SKM-1 (cell line): ENCODE measurements around the gene GRIA1.

ENCODE experiments used
- DNase-seq: peaks from one replicate; lab custom pipeline; 2025; ENCODE audit not compliant: unreplicated experiment; lab: John Stamatoyannopoulos, UW

Gene GRIA1

GRCh38 chr5:153655201-153655510 lies 164.7 kb downstream of the GRIA1 start:
- no peak for DNase-seq

GRCh38 chr5:153658149-153658548 lies 167.7 kb downstream of the GRIA1 start:
- no peak for DNase-seq

- DNase-seq: no peak
Measured at GRCh38 chr5:153658606-153659005, 168.1 kb downstream of the GRIA1 start.

DNA sequence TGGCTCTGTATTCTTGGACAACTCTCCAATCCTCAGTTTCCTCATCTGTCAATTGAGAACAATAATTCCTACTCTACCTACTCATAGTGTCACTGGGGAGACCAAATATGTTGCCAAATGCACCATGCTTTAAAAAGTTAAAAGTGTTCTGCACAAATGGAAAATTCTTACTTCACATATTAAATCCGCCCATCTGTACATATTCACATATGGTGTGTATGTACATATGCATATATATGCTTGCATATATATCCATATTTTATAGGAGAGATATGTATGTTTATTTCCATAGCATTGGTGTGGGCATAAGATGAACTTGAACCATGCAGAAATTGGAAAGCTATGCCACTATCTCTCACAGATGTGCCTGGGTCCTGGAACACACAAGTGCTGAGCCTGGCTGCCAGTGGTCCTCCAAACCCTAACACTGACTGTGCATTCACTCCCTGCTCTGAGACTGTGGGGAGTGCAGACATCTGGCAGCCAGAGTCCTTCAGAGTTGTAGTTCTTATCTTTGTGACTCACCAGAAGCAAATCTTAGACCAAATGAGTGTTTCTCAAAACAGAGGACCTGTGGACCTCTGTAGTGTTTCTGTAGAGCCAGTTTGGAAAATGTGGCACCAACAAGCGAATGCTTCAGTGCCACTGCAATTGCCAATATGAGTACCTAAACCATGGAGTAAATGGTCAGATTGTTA lies 168.7 kb downstream of the GRIA1 start:
- DNase-seq: no peak

DNA sequence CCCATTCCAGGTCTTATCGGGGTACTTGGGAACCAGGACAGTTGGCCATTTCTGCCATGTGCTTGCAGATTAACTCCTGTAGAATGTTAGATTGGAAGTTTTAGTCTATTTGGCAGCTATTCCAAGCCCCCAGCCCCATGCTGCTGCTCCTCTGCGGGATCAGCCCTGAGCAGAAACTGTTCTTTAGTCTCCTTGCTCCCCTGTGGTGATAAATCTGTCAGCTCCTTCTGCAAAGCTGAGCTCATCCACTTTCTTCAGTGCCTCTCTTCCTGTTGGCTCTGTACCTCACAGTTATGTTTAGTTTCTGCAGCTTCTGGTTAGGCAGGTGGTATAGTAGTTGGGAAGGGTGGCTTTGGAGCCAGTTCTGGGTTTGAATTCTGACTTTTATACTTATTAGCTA lies 170.4 kb downstream of the GRIA1 start:
- DNase-seq: no peak

DNA sequence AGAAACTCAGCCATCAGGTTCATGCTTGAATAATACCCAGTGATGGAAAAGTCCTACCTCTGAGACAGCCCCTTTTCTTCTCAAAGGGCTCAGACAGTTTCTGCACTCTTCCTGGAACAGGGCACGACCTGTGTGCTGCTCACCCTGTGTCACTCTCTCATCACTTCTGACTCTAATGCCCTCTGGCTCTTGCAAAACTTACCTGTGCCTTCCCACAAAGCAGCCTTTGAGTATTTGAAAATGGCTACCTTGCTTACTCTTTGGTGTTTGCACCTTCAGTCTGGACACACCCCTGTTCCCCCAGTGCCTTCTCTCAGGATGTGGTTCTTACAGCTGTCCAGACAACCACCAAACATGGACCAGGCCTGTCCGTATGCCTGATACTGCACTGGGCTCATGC lies 171.4 kb downstream of the GRIA1 start:
- DNase-seq: no peak

GRCh38 chr5:153670101-153670500 lies 179.6 kb downstream of the GRIA1 start:
- DNase-seq: no peak

- DNase-seq: no peak
Measured at GRCh38 chr5:153671653-153672346, 181.3 kb downstream of the GRIA1 start.

- DNase-seq: no peak
Measured at GRCh38 chr5:153672347-153673090, 182.0 kb downstream of the GRIA1 start.

GRCh38 chr5:153674356-153674755 lies 183.9 kb downstream of the GRIA1 start:
- DNase-seq: no peak

GRCh38 chr5:153676406-153676805 lies 185.9 kb downstream of the GRIA1 start:
- DNase-seq: no peak

DNA sequence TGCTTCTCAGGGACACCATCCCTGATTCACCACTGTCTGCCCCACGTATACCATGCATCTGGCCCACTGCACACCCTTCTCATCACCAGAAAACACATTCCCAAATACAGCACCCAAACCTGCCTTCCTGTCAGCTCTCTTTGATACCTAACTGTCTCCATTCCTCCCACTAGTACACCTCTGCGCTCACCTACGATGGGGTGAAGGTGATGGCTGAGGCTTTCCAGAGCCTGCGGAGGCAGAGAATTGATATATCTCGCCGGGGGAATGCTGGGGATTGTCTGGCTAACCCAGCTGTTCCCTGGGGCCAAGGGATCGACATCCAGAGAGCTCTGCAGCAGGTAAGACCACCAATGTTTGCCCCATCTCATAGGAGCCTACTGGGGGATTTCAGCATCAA lies 186.4 kb downstream of the GRIA1 start:
- DNase-seq: no peak

GRCh38 chr5:153678617-153679329 lies 188.3 kb downstream of the GRIA1 start:
- DNase-seq: no peak

DNA sequence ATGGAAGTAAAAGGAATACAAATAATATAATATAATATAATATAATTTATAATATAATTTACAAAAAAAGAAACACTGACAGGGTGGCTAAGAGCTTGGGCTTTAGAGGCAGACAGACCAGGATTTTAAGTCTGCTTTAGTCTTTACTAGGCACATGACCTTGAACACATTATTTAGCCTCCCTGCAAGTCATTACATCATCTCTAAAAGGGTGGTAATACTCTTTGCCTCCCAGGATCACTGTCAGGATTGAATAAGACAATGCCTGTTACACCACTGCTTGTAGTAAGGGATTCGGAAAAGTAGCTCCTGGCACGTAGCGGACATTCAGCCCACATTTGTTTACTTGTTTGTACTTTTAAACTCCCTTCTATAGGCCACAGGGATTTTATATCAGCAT lies 199.8 kb downstream of the GRIA1 start:
- no peak for DNase-seq

DNA sequence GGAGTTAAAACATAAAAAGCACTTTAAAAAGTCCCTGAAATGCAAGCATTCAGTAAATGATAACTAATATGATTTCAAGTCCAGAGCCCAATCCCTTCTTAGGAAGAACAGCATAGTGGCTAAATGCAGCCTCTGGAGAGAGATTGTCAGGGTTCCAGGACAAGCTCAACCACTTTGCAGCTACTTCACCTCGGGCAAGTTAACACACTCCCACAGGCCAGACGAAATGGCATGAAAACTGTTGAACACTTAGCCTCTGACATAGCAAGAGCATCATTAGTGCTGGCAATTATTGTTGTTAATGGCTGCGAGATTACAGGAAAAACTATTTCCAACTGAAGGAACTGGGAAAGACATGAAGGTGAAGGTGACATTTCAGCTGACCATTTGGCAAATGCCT lies 205.8 kb downstream of the GRIA1 start:
- DNase-seq: no peak

DNA sequence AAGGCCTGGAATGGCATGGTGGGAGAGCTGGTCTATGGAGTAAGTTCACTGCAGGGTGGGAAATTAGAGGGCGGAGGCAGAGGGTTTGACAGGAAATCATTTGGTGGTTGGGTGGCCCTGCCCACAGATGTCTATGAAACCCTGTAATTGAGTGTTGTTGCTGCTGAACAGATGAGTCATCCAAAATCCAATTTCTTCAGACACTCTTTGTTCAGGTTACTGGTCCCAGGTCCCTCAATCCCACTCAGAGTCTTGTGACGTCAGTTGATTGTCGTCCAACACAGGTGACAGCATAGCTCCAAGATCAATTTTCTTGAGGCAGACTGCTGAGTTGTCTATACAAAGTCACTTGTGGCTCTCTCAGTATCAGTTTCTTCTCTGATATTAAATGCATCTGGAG lies 208.6 kb downstream of the GRIA1 start:
- DNase-seq: no peak

GRCh38 chr5:153700940-153701339 lies 210.5 kb downstream of the GRIA1 start:
- no peak for DNase-seq

GRCh38 chr5:153702265-153702664 lies 211.8 kb downstream of the GRIA1 start:
- DNase-seq: no peak

- no peak for DNase-seq
Measured at GRCh38 chr5:153704110-153704509, 213.6 kb downstream of the GRIA1 start.

DNA sequence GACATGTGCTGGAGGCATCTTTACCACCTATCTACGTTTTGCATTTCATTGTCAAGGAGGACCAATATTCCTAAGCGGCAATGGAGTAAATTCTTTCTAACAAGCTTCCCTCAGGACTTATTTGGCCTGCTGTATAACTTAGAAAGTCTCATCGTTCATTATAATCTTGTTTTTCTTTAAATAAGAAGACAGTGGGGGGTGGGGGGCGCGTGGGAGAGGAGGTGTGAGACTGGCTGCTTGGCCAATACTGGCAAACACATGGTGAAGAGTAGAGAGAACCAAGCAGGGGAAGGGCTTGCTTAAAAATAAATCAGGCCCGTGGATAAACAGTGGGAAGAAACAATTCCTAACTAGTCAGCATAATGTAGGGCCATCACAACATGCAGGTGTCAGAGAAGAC lies 217.2 kb downstream of the GRIA1 start:
- no peak for DNase-seq

GRCh38 chr5:153711755-153712154 lies 221.3 kb downstream of the GRIA1 start:
- no peak for DNase-seq

DNA sequence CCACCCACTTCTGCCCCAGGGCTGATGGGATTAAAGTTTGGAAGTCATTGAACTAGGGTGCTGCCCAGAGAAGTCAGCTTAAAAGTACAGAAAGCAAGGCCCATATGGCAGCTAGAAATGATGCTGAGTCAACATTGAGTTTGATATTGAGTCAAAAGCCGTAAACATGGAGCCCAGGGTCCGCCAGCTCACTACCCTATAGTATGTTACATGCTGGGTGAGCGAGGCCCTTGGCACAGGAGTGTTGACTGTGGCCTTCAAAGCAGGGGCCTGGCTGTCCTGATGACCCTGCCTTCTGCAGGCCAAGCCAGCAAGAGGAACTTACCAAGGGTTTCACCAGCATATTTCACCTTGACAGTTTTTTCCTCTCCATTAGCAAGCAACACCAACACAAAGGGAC lies 222.5 kb downstream of the GRIA1 start:
- DNase-seq: no peak
